ENCODE measurements around the gene MSI2. TPM values are rescaled to one million over a fixed set of nuclear protein-coding genes. Genes with fewer than 3 reads are reported as not detected.

MSI2 gene
- total RNA-seq, 4 donors from 2014 or later, result 27.3 to 50.4 (median 36.8) TPM

DNA sequence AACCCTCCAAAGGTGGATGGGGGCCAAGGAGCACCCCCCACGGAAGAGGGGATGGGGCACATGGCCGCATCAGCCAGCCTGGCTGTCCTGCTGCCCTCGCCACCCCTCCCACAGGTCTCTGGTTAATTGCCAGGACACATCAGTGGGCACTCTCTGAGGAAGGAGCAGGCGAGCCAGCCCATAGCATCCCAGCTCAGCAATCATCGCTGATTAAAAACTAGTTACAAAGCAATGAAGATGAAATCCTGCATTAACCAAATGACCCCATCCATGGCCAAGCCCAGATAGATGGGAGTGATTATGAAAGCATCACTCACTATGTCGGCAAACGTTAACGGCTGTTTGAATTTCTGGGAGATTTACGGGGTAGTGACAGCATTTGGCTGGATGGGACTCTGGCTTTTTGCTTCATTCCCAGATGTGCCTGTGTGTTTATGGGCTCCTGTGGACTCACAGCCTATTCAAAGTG lies 443.5 kb downstream of the MSI2 start:
- no peaks in the 10 kb centered on the region for H3K36me3 ChIP-seq
- no peak overlapping the region for H3K4me3 ChIP-seq
- TF ChIP-seq CTCF (IDR thresholded peaks at IDR 0.05) (no peak), POLR2AphosphoS5 (IDR thresholded peaks at IDR 0.05) (no peak), POLR2A (IDR thresholded peaks at IDR 0.05) (no peak), EP300 (IDR thresholded peaks at IDR 0.05) (no peak)
- H3K9me3 ChIP-seq, result no peaks in the 10 kb centered on the region
- H3K27me3 ChIP-seq, result no peaks in the 10 kb centered on the region
- peaks cover 0 to 10% (median 0%) of the 10 kb centered on the region in 3 donors for H3K4me1 ChIP-seq
- ATAC-seq, result no peak
- 15 to 30% methylated on average over 4 to 5 of the region's 9 CpGs for WGBS, 2 donors (ENCODE audit: low coverage in 1 of 2)
- H3K27ac ChIP-seq, result no peak overlapping the region

DNA sequence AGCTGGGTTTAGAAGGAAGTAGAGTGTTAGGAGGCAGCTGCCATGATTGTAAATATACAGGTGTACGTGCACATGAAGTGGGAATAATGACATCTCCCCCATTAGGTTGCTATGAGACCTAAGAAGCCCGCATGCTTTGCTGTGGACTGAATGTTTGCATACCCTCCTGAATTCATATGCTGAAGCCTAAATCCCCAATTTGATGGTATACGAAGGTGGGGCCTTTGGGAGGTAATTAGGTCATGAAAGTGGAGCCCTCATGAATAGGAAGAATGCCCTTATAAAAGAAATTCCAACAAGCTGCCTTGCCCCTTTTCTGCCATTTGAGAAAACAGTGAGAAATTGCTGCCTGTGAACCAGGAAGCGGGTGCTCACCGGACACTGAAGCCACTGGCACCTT lies 444.8 kb downstream of the MSI2 start:
- Histone ChIP-seq H3K4me3 (no peak overlapping the region), H3K27ac (no peak overlapping the region), H3K36me3 (no peaks in the 10 kb centered on the region), H3K4me1 (peaks cover 0 to 10% (median 0%) of the 10 kb centered on the region in 3 donors), H3K9me3 (no peaks in the 10 kb centered on the region), H3K27me3 (no peaks in the 10 kb centered on the region)
- no peak for ATAC-seq
- TF ChIP-seq POLR2AphosphoS5 (IDR thresholded peaks at IDR 0.05) (no peak), EP300 (IDR thresholded peaks at IDR 0.05) (no peak), CTCF (IDR thresholded peaks at IDR 0.05) (no peak), POLR2A (IDR thresholded peaks at IDR 0.05) (no peak)
- WGBS, 2 donors (ENCODE audit: low coverage in 1 of 2), result 94 to 100% methylated on average over 2 to 5 of the region's 5 CpGs

DNA sequence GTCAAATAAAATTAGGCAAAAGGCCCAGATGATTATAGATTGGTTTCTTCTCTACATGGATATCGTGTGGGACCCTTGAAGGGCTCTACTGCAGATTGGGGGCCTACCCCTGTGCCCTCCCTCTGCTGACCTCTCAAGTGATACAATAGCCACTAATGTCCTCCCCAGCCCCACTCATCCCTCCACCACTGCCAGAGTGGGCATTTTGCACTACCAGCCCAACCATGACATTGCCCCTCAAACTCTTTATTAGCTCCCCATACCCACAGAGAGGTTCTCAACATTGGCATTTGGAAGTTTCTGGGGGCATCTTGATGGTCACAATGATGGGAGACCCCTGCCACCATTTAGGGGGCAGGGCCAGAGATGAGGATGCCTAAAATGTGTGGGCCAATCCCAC lies 446.9 kb downstream of the MSI2 start:
- H3K27ac ChIP-seq, result no peak overlapping the region
- no peak for ATAC-seq
- no peak for TF ChIP-seq CTCF (IDR thresholded peaks at IDR 0.05)
- no peak for TF ChIP-seq EP300 (IDR thresholded peaks at IDR 0.05)
- no peak for TF ChIP-seq POLR2AphosphoS5 (IDR thresholded peaks at IDR 0.05)
- no peak for TF ChIP-seq POLR2A (IDR thresholded peaks at IDR 0.05)
- no peaks in the 10 kb centered on the region for H3K9me3 ChIP-seq
- H3K27me3 ChIP-seq, result no peaks in the 10 kb centered on the region
- H3K4me1 ChIP-seq, result peaks cover 0 to 17% (median 0%) of the 10 kb centered on the region in 3 donors
- H3K36me3 ChIP-seq, result no peaks in the 10 kb centered on the region
- WGBS, 2 donors (ENCODE audit: low coverage in 1 of 2), result 100% methylated on average over 1 of the region's 1 CpG; no CpG with 5 or more reads in 1 of the 2 donors
- H3K4me3 ChIP-seq, result no peak overlapping the region

- peaks cover 0 to 18% (median 0%) of the 10 kb centered on the region in 3 donors for H3K4me1 ChIP-seq
- 100% methylated on average over 1 of the region's 1 CpG for WGBS, 2 donors (ENCODE audit: low coverage in 1 of 2)
- ATAC-seq, result no peak
- no peaks in the 10 kb centered on the region for H3K27me3 ChIP-seq
- no peaks in the 10 kb centered on the region for H3K36me3 ChIP-seq
- no peaks in the 10 kb centered on the region for H3K9me3 ChIP-seq
- H3K27ac ChIP-seq, result no peak overlapping the region
- H3K4me3 ChIP-seq, result no peak overlapping the region
- TF ChIP-seq EP300 (IDR thresholded peaks at IDR 0.05), result no peak
- no peak for TF ChIP-seq CTCF (IDR thresholded peaks at IDR 0.05)
- no peak for TF ChIP-seq POLR2A (IDR thresholded peaks at IDR 0.05)
- TF ChIP-seq POLR2AphosphoS5 (IDR thresholded peaks at IDR 0.05), result no peak
Observed at GRCh38 chr17:57704448-57704847, 448.1 kb downstream of the MSI2 start.

- Histone ChIP-seq H3K27ac (no peak overlapping the region), H3K27me3 (no peaks in the 10 kb centered on the region), H3K4me1 (peaks cover 0 to 8% (median 0%) of the 10 kb centered on the region in 3 donors), H3K9me3 (no peaks in the 10 kb centered on the region), H3K36me3 (no peaks in the 10 kb centered on the region), H3K4me3 (no peak overlapping the region)
- WGBS, 2 donors (ENCODE audit: low coverage in 1 of 2), result 74 to 76% methylated on average over 10 to 12 of the region's 12 CpGs
- TF ChIP-seq EP300 (IDR thresholded peaks at IDR 0.05) (no peak), POLR2AphosphoS5 (IDR thresholded peaks at IDR 0.05) (no peak), CTCF (IDR thresholded peaks at IDR 0.05) (no peak), POLR2A (IDR thresholded peaks at IDR 0.05) (no peak)
- no peak for ATAC-seq
Observed at GRCh38 chr17:57705921-57706695, 449.8 kb downstream of the MSI2 start.

Measured in gastroesophageal sphincter (tissue), 4 donors.